MV-4-11 (cell line): ENCODE data around the gene SLCO4A1.

Experiments used
- DNase-seq: peaks from one replicate; lab custom pipeline; 2025; lab: John Stamatoyannopoulos, UW

Gene SLCO4A1

GRCh38 chr20:62701161-62702012 lies 59.1 kb downstream of the SLCO4A1 start:
- DNase-seq, result no peak

GRCh38 chr20:62702013-62702300 lies 59.7 kb downstream of the SLCO4A1 start:
- no peak for DNase-seq

- DNase-seq, result peak; percentile 82
These were observed 60.9 kb downstream of the SLCO4A1 start for GRCh38 chr20:62702895-62703852.

- DNase-seq, result no peak
These were observed 61.5 kb downstream of the SLCO4A1 start for GRCh38 chr20:62703853-62704228.

GRCh38 chr20:62704341-62704948 lies 62.1 kb downstream of the SLCO4A1 start:
- DNase-seq, result peak; percentile 18

- no peak for DNase-seq
These were observed 63.3 kb downstream of the SLCO4A1 start for GRCh38 chr20:62705627-62706026.

GRCh38 chr20:62706344-62706743 lies 64.0 kb downstream of the SLCO4A1 start:
- DNase-seq, result no peak

GRCh38 chr20:62706857-62707256 lies 64.6 kb downstream of the SLCO4A1 start:
- DNase-seq, result no peak

GRCh38 chr20:62707276-62707920 lies 65.1 kb downstream of the SLCO4A1 start:
- no peak for DNase-seq

- no peak for DNase-seq
These were observed 65.7 kb downstream of the SLCO4A1 start for GRCh38 chr20:62707921-62708521.

- DNase-seq, result no peak
These were observed 66.6 kb downstream of the SLCO4A1 start, which contains the start of gene NTSR1 for GRCh38 chr20:62708591-62709536. Gene NTSR1 (plus strand): TSS chr20:62708836. CDS start chr20:62709208, 372 bp downstream.

GRCh38 chr20:62709537-62709905 lies 67.2 kb downstream of the SLCO4A1 start:
- no peak for DNase-seq

- no peak for DNase-seq
These were observed 68.0 kb downstream of the SLCO4A1 start for GRCh38 chr20:62710221-62710885.

GRCh38 chr20:62710886-62711702 lies 68.8 kb downstream of the SLCO4A1 start:
- DNase-seq, result peak; percentile 86

- DNase-seq, result no peak
These were observed 69.4 kb downstream of the SLCO4A1 start for GRCh38 chr20:62711703-62712101.

- no peak for DNase-seq
These were observed 70.3 kb downstream of the SLCO4A1 start for GRCh38 chr20:62712606-62713005.

GRCh38 chr20:62714006-62714405 lies 71.7 kb downstream of the SLCO4A1 start:
- DNase-seq, result no peak

- DNase-seq, result no peak
These were observed 72.5 kb downstream of the SLCO4A1 start for GRCh38 chr20:62714799-62715198.

GRCh38 chr20:62715201-62715600 lies 72.9 kb downstream of the SLCO4A1 start:
- DNase-seq, result no peak
